Measurements from ENCODE around the gene HIVEP2.

Gene HIVEP2

GRCh38 chr6:142765306-142765705 is 179.7 kb downstream of the HIVEP2 start:
- no peak for DNase-seq

GRCh38 chr6:142764311-142764710 is 180.7 kb downstream of the HIVEP2 start:
- peak; percentile 44 for DNase-seq

GRCh38 chr6:142763205-142763604 is 181.8 kb downstream of the HIVEP2 start:
- peak; percentile 73 for DNase-seq

- no peak for DNase-seq
Observed at GRCh38 chr6:142761756-142762155, 183.2 kb downstream of the HIVEP2 start.

- DNase-seq, result peak; percentile 60
Observed at GRCh38 chr6:142760152-142760551, 184.8 kb downstream of the HIVEP2 start.

GRCh38 chr6:142758629-142759025 is 186.3 kb downstream of the HIVEP2 start:
- DNase-seq, result no peak

GRCh38 chr6:142757852-142758628 is 186.9 kb downstream of the HIVEP2 start:
- DNase-seq, result no peak

GRCh38 chr6:142756215-142756630 is 188.8 kb downstream of the HIVEP2 start:
- peak; percentile 84 for DNase-seq

- no peak for DNase-seq
Observed at GRCh38 chr6:142753196-142753595, 191.8 kb downstream of the HIVEP2 start.

- no peak for DNase-seq
Observed at GRCh38 chr6:142752348-142752747, 192.6 kb downstream of the HIVEP2 start.

GRCh38 chr6:142751452-142751851 is 193.5 kb downstream of the HIVEP2 start:
- no peak for DNase-seq

- no peak for DNase-seq
Observed at GRCh38 chr6:142750998-142751397, 194.0 kb downstream of the HIVEP2 start.

GRCh38 chr6:142749556-142749955 is 195.4 kb downstream of the HIVEP2 start:
- no peak for DNase-seq

- peak; percentile 22 for DNase-seq
Observed at GRCh38 chr6:142746524-142746923, 198.5 kb downstream of the HIVEP2 start.

- peak; percentile 49 for DNase-seq
Observed at GRCh38 chr6:142744836-142745235, 200.1 kb downstream of the HIVEP2 start.

- DNase-seq, result peak; percentile 28
Observed at GRCh38 chr6:142740449-142740848, 204.5 kb downstream of the HIVEP2 start.

- no peak for DNase-seq
Observed at GRCh38 chr6:142738731-142739130, 206.2 kb downstream of the HIVEP2 start.

- no peak for DNase-seq
Observed at GRCh38 chr6:142738035-142738396, 207.0 kb downstream of the HIVEP2 start.

- peak; percentile 59 for DNase-seq
Observed at GRCh38 chr6:142737368-142738034, 207.5 kb downstream of the HIVEP2 start.

- peak; percentile 32 for DNase-seq
Observed at GRCh38 chr6:142735204-142735603, 209.8 kb downstream of the HIVEP2 start.

GRCh38 chr6:142732790-142733189 is 212.2 kb downstream of the HIVEP2 start:
- DNase-seq, result no peak

- no peak for DNase-seq
Observed at GRCh38 chr6:142731611-142732010, 213.4 kb downstream of the HIVEP2 start.

- no peak for DNase-seq
Observed at GRCh38 chr6:142729618-142730017, 215.4 kb downstream of the HIVEP2 start.

- DNase-seq, result peak; percentile 91
Observed at GRCh38 chr6:142728910-142729481, 216.0 kb downstream of the HIVEP2 start.
